ENCODE data around the gene C6orf15. TPM values are rescaled to one million over a fixed set of nuclear protein-coding genes. Genes with fewer than 3 reads are reported as not detected.

C6orf15 gene
- total and polyA plus RNA-seq, 2 of the 8 experiments (the other 6 are each of a cell fraction or from before 2014, with no cell fraction given): not detected

DNA sequence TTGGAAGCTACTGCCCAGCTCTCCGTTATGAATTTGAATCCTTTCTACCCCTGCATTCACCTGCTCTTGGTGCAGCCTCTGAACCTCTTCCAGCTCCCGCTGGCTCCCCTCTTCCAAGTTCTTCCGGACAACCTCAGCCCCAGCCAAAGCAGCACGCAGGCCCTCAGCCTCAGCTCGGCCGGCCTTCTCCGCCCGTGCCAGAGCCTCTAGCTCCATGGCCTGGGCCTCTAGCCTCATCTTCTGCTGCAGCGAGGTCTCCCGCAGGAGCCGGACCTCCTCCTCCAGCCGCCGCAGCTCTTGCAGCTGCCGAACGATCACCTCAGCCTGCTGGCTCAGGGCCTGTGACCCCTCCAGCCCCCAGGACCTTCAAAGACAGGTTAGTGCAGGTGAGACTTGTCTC is 42.1 kb upstream of the C6orf15 start:
- Histone ChIP-seq H3K9ac (replicated peaks in 1 of 4; ENCODE audit: extremely low read depth in 1 of 4, low read depth in 3 of 4, low read length in 3 of 4) (no peak overlapping the region), H3K4ac (replicated peaks; ENCODE audit: insufficient read length, low read depth, low read length) (no peak overlapping the region), H2BK12ac (ENCODE audit: low read depth, low read length) (no peak overlapping the region), H3K4me2 (ENCODE audit: insufficient read depth in 1 of 2, low read depth in 2 of 2, low read length in 2 of 2) (no peak overlapping the region), H3K27ac (ENCODE audit: low read depth, low read length) (no peak overlapping the region), H3K56ac (replicated peaks; ENCODE audit: insufficient read length, low read depth, low read length) (no peak overlapping the region), H3K18ac (ENCODE audit: extremely low read depth, low read length) (no peak overlapping the region), H3K14ac (ENCODE audit: insufficient read length) (no peak overlapping the region), H3K79me1 (ENCODE audit: low read depth, low read length) (no peaks in the 10 kb centered on the region), H3K23me2 (ENCODE audit: low read depth, low read length) (peaks cover 9% of the 10 kb centered on the region), H2BK120ac (replicated peaks; ENCODE audit: low read depth, low read length) (no peak overlapping the region), H4K5ac (ENCODE audit: insufficient read length, low read depth, low read length) (no peak overlapping the region), H2AK5ac (ENCODE audit: low read depth, low read length) (no peak overlapping the region), H4K8ac (ENCODE audit: extremely low read depth, insufficient read depth, low read length) (no peak overlapping the region), H4K20me1 (replicated peaks in 1 of 2; ENCODE audit: control insufficient read depth in 1 of 2, insufficient read depth in 2 of 2, low read length in 2 of 2) (peaks cover 0 to 3% of the 10 kb centered on the region in 2 experiments), H2AFZ (ENCODE audit: low read length) (no peak overlapping the region), H2BK15ac (ENCODE audit: low read length) (no peak overlapping the region), H3K9me3 (ENCODE audit: insufficient read depth in 2 of 2, low read depth in 1 of 2, low read length in 1 of 2) (no peaks in the 10 kb centered on the region), H3K23ac (ENCODE audit: insufficient read length) (no peak overlapping the region), H3K79me2 (ENCODE audit: control insufficient read depth in 1 of 2, insufficient read depth in 2 of 2, low read length in 2 of 2) (no peaks in the 10 kb centered on the region), H3K4me1 (replicated peaks in 1 of 4; ENCODE audit: control insufficient read depth in 3 of 4, insufficient read depth in 4 of 4, low read length in 3 of 4) (peaks cover 0 to 16% (median 10%) of the 10 kb centered on the region in 4 experiments; a peak in 5 of 7 replicates), H2BK5ac (ENCODE audit: low read depth, low read length) (no peak overlapping the region), H3K4me3 (ENCODE audit: extremely low read depth in 1 of 4, insufficient read depth in 2 of 4, low read depth in 3 of 4, low read length in 4 of 4) (no peak overlapping the region), H3K36me3 (ENCODE audit: control insufficient read depth in 2 of 4, insufficient read depth in 4 of 4, low read length in 3 of 4) (peaks cover 0 to 40% (median 7%) of the 10 kb centered on the region in 4 experiments; a peak in 7 of 8 replicates), H4K91ac (replicated peaks; ENCODE audit: insufficient read length, low read length) (no peak overlapping the region), H2BK20ac (ENCODE audit: low read length) (no peak overlapping the region), H3K27me3 (replicated peaks in 1 of 4; ENCODE audit: control insufficient read depth in 3 of 4, extremely low read depth in 1 of 4, insufficient read depth in 3 of 4, low read length in 3 of 4) (no peaks in the 10 kb centered on the region)
- ChIA-PET CTCF (ENCODE audit: partially characterized antibody) (interaction anchor here (0.6 to 2.6 kb wide), 10 partner anchors 11 to 132 kb away, joined by 3 to 9 read pairs (median 3); partner anchors contain the start of gene PSORS1C2), POLR2A (ENCODE audit: partially characterized antibody) (interaction anchor here (0.8 to 68.5 kb wide), 3 partner anchors 7 to 226 kb away, joined by 3 to 2251 read pairs (median 2251); partner anchors contain the start of genes CCHCR1, CDSN, POU5F1 and PSORS1C1)
- FAIRE-seq (no peak), DNase-seq (ENCODE audit: low read depth in 1 of 2, low spot score in 2 of 2) (no peak)
- TF ChIP-seq TEAD4 (IDR thresholded peaks at IDR 0.05; ENCODE audit: low read depth, low read length): no peak
- TF ChIP-seq YY1 (IDR thresholded peaks at IDR 0.05; ENCODE audit: low read depth, low read length): no peak
- TF ChIP-seq NRF1 (IDR thresholded peaks at IDR 0.05; ENCODE audit: low read depth, low read length): no peak
- no peak for TF ChIP-seq ASH2L (IDR thresholded peaks at IDR 0.05; ENCODE audit: low read length)
- no peak for TF ChIP-seq BRCA1 (IDR thresholded peaks at IDR 0.05; ENCODE audit: low read depth, low read length)
- TF ChIP-seq GABPA (IDR thresholded peaks at IDR 0.05; ENCODE audit: borderline replicate concordance, insufficient read depth, low read length): no peak
- 86% methylated on average over 15 of the region's 15 CpGs; no CpG with 5 or more reads in 1 of the 2 experiments for WGBS, 2 experiments (ENCODE audit: extremely low coverage in 1 of 2, insufficient coverage in 1 of 2, insufficient read length in 1 of 2, insufficient replicate concordance in 2 of 2, low coverage in 1 of 2, low lambda C conversion rate in 2 of 2, missing lambda C conversion rate in 1 of 2)

Measured in H1 (cell line).